SK-N-SH (cell line): ENCODE data around the gene ACO1. TPM values are rescaled to one million over a fixed set of nuclear protein-coding genes. Genes with fewer than 3 reads are reported as not detected.

Experiments used
- CTCF ChIA-PET: fragments of 300-600, 350-600 bp; formaldehyde crosslinking; extraction: SDS; loops from one replicate; lab custom pipeline; 2021; lab: Yijun Ruan, JAX
- POLR2A ChIA-PET: fragments of 350-600 bp; sonication (Branson Sonifier 250); formaldehyde crosslinking; extraction: SDS; loops from one replicate; lab custom pipeline; 2020; ENCODE audit warnings: antibody characterized with exemption, inconsistent platforms; lab: Yijun Ruan, JAX
- DNase-seq: peaks from one replicate; pipeline ENCODE4 v3.0.0; 2012
- H2AFZ ChIP-seq: fragments of 200-600 bp; sonication (generic); 2 replicates; pipeline ENCODE4 v1.8.1; 2016; ENCODE audit warnings: antibody characterized with exemption, mild to moderate bottlenecking, low read depth
- H3F3A ChIP-seq: fragments of 200-600 bp; sonication (generic); replicated peaks from 2 replicates; pipeline ENCODE3; 2016; ENCODE audit warnings: antibody characterized with exemption, mild to moderate bottlenecking; ENCODE audit not compliant: insufficient read depth
- H3K27ac ChIP-seq, 2 experiments: fragments of 200-500 bp in 1 of 2; fragments of 200-600 bp in 1 of 2; sonication (Bioruptor generic) in 1 of 2; sonication (generic), shearing (Covaris generic) in 1 of 2; 2 replicates each; pipeline versions ENCODE4 v1.5.1 to v1.6.1; 2014 to 2016; ENCODE audit warnings: low read depth in 2 of 2, inconsistent platforms in 1 of 2, low read length in 1 of 2, mild to moderate bottlenecking in 1 of 2, mixed read lengths in 1 of 2
- H3K27me3 ChIP-seq: fragments of 200-600 bp; sonication (generic), shearing (Covaris generic); 2 replicates; pipeline ENCODE4 v1.6.1; 2016; ENCODE audit warnings: mixed run types; ENCODE audit not compliant: insufficient read depth
- H3K36me3 ChIP-seq, 2 experiments: fragments of 200-500 bp in 1 of 2; fragments of 200-600 bp in 1 of 2; sonication (Bioruptor generic) in 1 of 2; sonication (generic) in 1 of 2; replicated peaks in 1 of 2; 2 replicates each; pipeline versions ENCODE3 to v1.5.1; 2014 to 2016; ENCODE audit warnings: low read length in 1 of 2, mild to moderate bottlenecking in 1 of 2; ENCODE audit not compliant: insufficient read depth in 2 of 2, control insufficient read depth in 1 of 2
- H3K4me1 ChIP-seq, 2 experiments: fragments of 200-500 bp in 1 of 2; fragments of 200-600 bp in 1 of 2; sonication (Bioruptor generic) in 1 of 2; sonication (generic), shearing (Covaris generic) in 1 of 2; 2 replicates each; pipeline versions ENCODE4 v1.5.1 to v1.6.1; 2014 to 2016; ENCODE audit warnings: low read depth in 1 of 2, low read length in 1 of 2, mixed run types in 1 of 2; ENCODE audit not compliant: insufficient read depth in 2 of 2, control insufficient read depth in 1 of 2
- H3K4me2 ChIP-seq: fragments of 200-600 bp; sonication (generic), shearing (Covaris generic); 2 replicates; pipeline ENCODE4 v1.6.1; 2017; ENCODE audit warnings: mixed run types
- H3K4me3 ChIP-seq, 2 experiments: fragments of 200-500 bp in 1 of 2; fragments of 200-600 bp in 1 of 2; sonication (Bioruptor generic) in 1 of 2; sonication (generic), shearing (Covaris generic) in 1 of 2; 2 replicates each; pipeline versions ENCODE4 v1.5.1 to v1.8.1; 2014 to 2016; ENCODE audit warnings: low read depth in 2 of 2, inconsistent platforms in 1 of 2, low read length in 1 of 2, mild to moderate bottlenecking in 1 of 2, mixed read lengths in 1 of 2, moderate library complexity in 1 of 2
- H3K79me2 ChIP-seq: fragments of 200-600 bp; sonication (generic); 2 replicates; pipeline ENCODE4 v1.8.1; 2017; ENCODE audit warnings: mild to moderate bottlenecking; ENCODE audit not compliant: insufficient read depth
- H3K9ac ChIP-seq: fragments of 200-600 bp; sonication (generic); 2 replicates; pipeline ENCODE4 v1.6.1; 2017; ENCODE audit warnings: mixed run types
- H3K9me2 ChIP-seq: fragments of 200-600 bp; sonication (generic); 2 replicates; pipeline ENCODE4 v1.6.1; 2017; ENCODE audit warnings: mixed run types
- H3K9me3 ChIP-seq: fragments of 200-600 bp; sonication (generic); 2 replicates; pipeline ENCODE4 v1.6.1; 2017; ENCODE audit warnings: mixed run types, mild to moderate bottlenecking, moderate library complexity
- H4K20me1 ChIP-seq: fragments of 200-600 bp; sonication (generic); 2 replicates; pipeline ENCODE4 v1.6.1; 2017; ENCODE audit warnings: mild to moderate bottlenecking, mixed run types; ENCODE audit not compliant: insufficient read depth
- CHD2 ChIP-seq: fragments of 150-350 bp; IDR thresholded peaks from 2 replicates; pipeline ENCODE4 v1.6.1; 2018; ENCODE audit warnings: low read length; ENCODE audit not compliant: partially characterized antibody
- CTCF ChIP-seq: fragments of 200-600 bp; sonication (generic); IDR thresholded peaks from 2 replicates; pipeline ENCODE4 v1.6.1; 2017; ENCODE audit warnings: antibody characterized with exemption, mild to moderate bottlenecking, moderate library complexity
- EP300 ChIP-seq, 2 experiments: IDR thresholded peaks; 2 replicates each; pipeline versions ENCODE4 v1.4.0 to v1.6.1; 2012; ENCODE audit warnings: borderline replicate concordance in 1 of 2, low read depth in 1 of 2, low read length in 1 of 2
- EZH2phosphoT487 ChIP-seq: fragments of 200-600 bp; sonication (generic); IDR thresholded peaks from 2 replicates; pipeline ENCODE4 v1.6.1; 2017; ENCODE audit warnings: low read depth, mixed run types, mild to moderate bottlenecking, antibody characterized with exemption, moderate library complexity, borderline replicate concordance
- FOXJ3 ChIP-seq: sonication (generic); formaldehyde crosslinking; IDR thresholded peaks from 2 replicates; pipeline ENCODE4 v1.5.1; 2020; ENCODE audit warnings: mild to moderate bottlenecking, missing genetic modification reagents
- FOXM1 ChIP-seq: IDR thresholded peaks from 2 replicates; pipeline ENCODE4 v1.4.0; 2012; ENCODE audit warnings: low read depth, mild to moderate bottlenecking
- GABPA ChIP-seq: IDR thresholded peaks from 2 replicates; pipeline ENCODE4 v1.4.0; 2012; ENCODE audit warnings: low read depth, mild to moderate bottlenecking
- MEF2A ChIP-seq: IDR thresholded peaks from 2 replicates; pipeline ENCODE4 v1.4.0; 2012; ENCODE audit warnings: low read depth, borderline replicate concordance
- NRF1 ChIP-seq: IDR thresholded peaks from 2 replicates; pipeline ENCODE4 v1.6.1; 2012; ENCODE audit warnings: low read depth, mild to moderate bottlenecking, low read length
- POLR2AphosphoS5 ChIP-seq: IDR thresholded peaks from 2 replicates; pipeline ENCODE4 v1.6.1; 2012; ENCODE audit warnings: low read depth, low read length
- RAD21 ChIP-seq: IDR thresholded peaks from 2 replicates; pipeline ENCODE4 v1.6.1; 2012; ENCODE audit warnings: mild to moderate bottlenecking, low read length
- REST ChIP-seq: IDR thresholded peaks from 2 replicates; pipeline ENCODE4 v1.6.1; 2012; ENCODE audit warnings: mild to moderate bottlenecking, low read depth, low read length, moderate library complexity
- RFX5 ChIP-seq: IDR thresholded peaks from 2 replicates; pipeline ENCODE4 v1.6.1; 2012; ENCODE audit warnings: mild to moderate bottlenecking, improper control_type of control experiment, low read length
- TCF12 ChIP-seq: IDR thresholded peaks from 2 replicates; pipeline ENCODE4 v1.4.0; 2012
- WGBS: methylation state at CpG from one replicate; pipeline ENCODE4 v1.1.6; 2017; ENCODE audit warnings: low lambda C conversion rate; 5-methylcytosine and 5-hydroxymethylcytosine counted together
- polyA plus RNA-seq, 3 experiments: library from polyadenylated mRNA; depleted of rRNA; stranded (reverse); fragments of >200 nt; gene quantifications; 2 replicates each; pipeline ENCODE4 v1.2.3, GENCODE V29; 2012
- TF ChIP-seq, protein P1 (sequence below): fragments of 150-350 bp; IDR thresholded peaks from 2 replicates; pipeline ENCODE4 v1.6.1; 2017; ENCODE audit warnings: antibody characterized with exemption, low read length, low read depth, borderline replicate concordance

The ACO1 gene
- polyA plus RNA-seq, 1 of the 3 experiments (the other 2 are of a cell fraction), result 25.4 TPM

DNA sequence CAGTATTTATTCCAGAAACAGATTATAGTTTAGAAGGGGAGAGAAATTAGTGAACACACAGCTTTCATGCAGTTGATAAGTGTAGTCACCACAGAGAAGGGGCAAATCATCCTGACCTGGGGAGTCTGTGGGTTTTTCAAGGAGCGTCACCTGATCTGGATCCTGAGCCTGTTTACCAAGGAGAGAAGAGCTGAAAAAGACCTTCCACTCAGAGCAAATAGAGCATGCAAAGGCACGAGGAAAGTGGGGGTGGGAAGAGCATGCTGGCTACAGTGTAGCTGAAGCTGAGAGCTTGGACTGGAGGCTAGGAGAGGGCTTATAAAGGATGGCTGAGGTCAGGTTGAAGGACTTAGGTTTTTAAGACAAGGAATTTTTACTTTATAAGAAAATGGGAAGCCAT lies 30.4 kb downstream of the ACO1 start:
- Histone ChIP-seq H3K9me3 (no peaks in the 10 kb centered on the region), H2AFZ (no peak overlapping the region), H3K36me3 (peaks cover 25 to 27% of the 10 kb centered on the region in 2 experiments), H3K27me3 (no peaks in the 10 kb centered on the region), H3K4me1 (no peaks in the 10 kb centered on the region), H3F3A (peaks cover 4% of the 10 kb centered on the region), H4K20me1 (no peaks in the 10 kb centered on the region), H3K9me2 (no peaks in the 10 kb centered on the region), H3K4me2 (no peak overlapping the region), H3K4me3 (no peak overlapping the region), H3K27ac (no peak overlapping the region), H3K79me2 (no peaks in the 10 kb centered on the region), H3K9ac (no peak overlapping the region)
- ChIA-PET POLR2A (no interaction called here), CTCF (interaction anchor here (0.7 to 2.0 kb wide), 6 partner anchors 18 to 140 kb away, joined by 3 to 8 read pairs (median 4); partner anchors contain the start of gene RIGI)
- TF ChIP-seq EP300 (IDR thresholded peaks at IDR 0.05; ENCODE audit: borderline replicate concordance in 1 of 2, low read depth in 1 of 2, low read length in 1 of 2), result no peak
- TF ChIP-seq GABPA, result no peak
- TF ChIP-seq CTCF, result no peak
- no peak for TF ChIP-seq NRF1
- no peak for TF ChIP-seq POLR2AphosphoS5
- no peak for TF ChIP-seq REST
- 86% methylated on average over 2 of the region's 2 CpGs for WGBS
- DNase-seq, result no peak

GRCh38 chr9:32419921-32420320 lies 35.5 kb downstream of the ACO1 start:
- Histone ChIP-seq H3K9me2 (no peaks in the 10 kb centered on the region), H3K27me3 (no peaks in the 10 kb centered on the region), H3K4me1 (no peaks in the 10 kb centered on the region), H3K79me2 (no peaks in the 10 kb centered on the region), H2AFZ (no peak overlapping the region), H3K9ac (no peak overlapping the region), H3K9me3 (no peaks in the 10 kb centered on the region), H4K20me1 (no peaks in the 10 kb centered on the region), H3F3A (peaks cover 4% of the 10 kb centered on the region), H3K4me2 (no peak overlapping the region), H3K27ac (no peak overlapping the region), H3K36me3 (peaks cover 29 to 37% of the 10 kb centered on the region in 2 experiments), H3K4me3 (no peak overlapping the region)
- no peak for DNase-seq
- WGBS, result 96% methylated on average over 2 of the region's 2 CpGs
- POLR2A ChIA-PET, result no interaction called here
- CTCF ChIA-PET, result interaction anchor here (0.6 to 8.9 kb wide), 4 partner anchors 12 to 162 kb away, joined by 3 to 57 read pairs (median 4); no protein-coding TSS in a partner anchor
- TF ChIP-seq RFX5 (no peak), CHD2 (no peak), FOXJ3 (CRISPR knock-in tag) (no peak), RAD21 (no peak), FOXM1 (no peak), EZH2phosphoT487 (no peak), MEF2A (no peak), REST (no peak), TCF12 (no peak), GABPA (no peak)
- TF ChIP-seq, protein P1, sequence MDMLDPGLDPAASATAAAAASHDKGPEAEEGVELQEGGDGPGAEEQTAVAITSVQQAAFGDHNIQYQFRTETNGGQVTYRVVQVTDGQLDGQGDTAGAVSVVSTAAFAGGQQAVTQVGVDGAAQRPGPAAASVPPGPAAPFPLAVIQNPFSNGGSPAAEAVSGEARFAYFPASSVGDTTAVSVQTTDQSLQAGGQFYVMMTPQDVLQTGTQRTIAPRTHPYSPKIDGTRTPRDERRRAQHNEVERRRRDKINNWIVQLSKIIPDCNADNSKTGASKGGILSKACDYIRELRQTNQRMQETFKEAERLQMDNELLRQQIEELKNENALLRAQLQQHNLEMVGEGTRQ, result no peak
